Raji (cell line): ENCODE data around the gene FBLN7.

Experiments used
- POLR2A ChIP-seq: IDR thresholded peaks from 2 replicates; pipeline ENCODE4 v1.6.1; 2011; ENCODE audit warnings: low read depth, low read length, control low read depth; ENCODE audit not compliant: insufficient read depth

FBLN7 gene

GRCh38 chr2:112187046-112187715 is 49.0 kb downstream of the FBLN7 start:
- no peak for TF ChIP-seq POLR2A

- TF ChIP-seq POLR2A, result no peak
These were observed 49.8 kb downstream of the FBLN7 start for GRCh38 chr2:112187805-112188596.

GRCh38 chr2:112189001-112189556 is 50.9 kb downstream of the FBLN7 start:
- no peak for TF ChIP-seq POLR2A

- no peak for TF ChIP-seq POLR2A
These were observed 55.8 kb downstream of the FBLN7 start for GRCh38 chr2:112194028-112194427.

GRCh38 chr2:112194482-112194881 is 56.3 kb downstream of the FBLN7 start:
- TF ChIP-seq POLR2A, result no peak

- TF ChIP-seq POLR2A, result no peak
These were observed 57.1 kb downstream of the FBLN7 start for GRCh38 chr2:112195167-112195766.

- TF ChIP-seq POLR2A, result no peak
These were observed 57.8 kb downstream of the FBLN7 start for GRCh38 chr2:112195950-112196349.

- no peak for TF ChIP-seq POLR2A
These were observed 59.7 kb downstream of the FBLN7 start for GRCh38 chr2:112197868-112198267.

- TF ChIP-seq POLR2A, result no peak
These were observed 60.6 kb downstream of the FBLN7 start for GRCh38 chr2:112198780-112199179.

GRCh38 chr2:112199188-112199587 is 61.0 kb downstream of the FBLN7 start:
- TF ChIP-seq POLR2A, result no peak

- TF ChIP-seq POLR2A, result no peak
These were observed 63.7 kb downstream of the FBLN7 start for GRCh38 chr2:112201696-112202430.

GRCh38 chr2:112204411-112204810 is 66.2 kb downstream of the FBLN7 start:
- TF ChIP-seq POLR2A, result no peak

GRCh38 chr2:112216167-112216566 is 78.0 kb downstream of the FBLN7 start:
- TF ChIP-seq POLR2A, result no peak

- no peak for TF ChIP-seq POLR2A
These were observed 79.7 kb downstream of the FBLN7 start for GRCh38 chr2:112217854-112218253.

GRCh38 chr2:112220186-112220585 is 82.0 kb downstream of the FBLN7 start:
- no peak for TF ChIP-seq POLR2A
